Activated CD8-positive, alpha-beta T cell treated with anti-CD3 and anti-CD28 coated beads for 36 hours (primary cell): Measurements from ENCODE around the gene SLA2. TPM values are rescaled to one million over a fixed set of nuclear protein-coding genes. Genes with fewer than 3 reads are reported as not detected.
"Not testable (repeated sequence)": the region's sequence is repeated elsewhere in the genome, so short reads cannot be mapped to it uniquely, and the experiment has no call there.

Experiments
- ATAC-seq: fragments of 200-7000 bp; cut with Tn5 transposase; one replicate; pipeline ENCODE4 v1.10.0; 2021; ENCODE audit warnings: mild to moderate bottlenecking, moderate library complexity
- CTCF ChIA-PET: fragments of 350-600 bp; sonication (Branson Sonifier 250); formaldehyde crosslinking; loops from one replicate; lab custom pipeline; 2021; ENCODE audit warnings: antibody characterized with exemption; lab: Charles Lee
- POLR2A ChIA-PET: fragments of 350-600 bp; sonication (Branson Sonifier 250); formaldehyde crosslinking; loops from one replicate; lab custom pipeline; 2021; ENCODE audit warnings: antibody characterized with exemption; lab: Charles Lee
- DNase-seq: peaks from one replicate; pipeline ENCODE4 v3.0.0-alpha.2; 2020
- H3K27ac Mint-ChIP-seq: one replicate; pipeline ENCODE4 v1.8.0; 2021; ENCODE audit warnings: mild to moderate bottlenecking, mixed read lengths
- H3K27me3 Mint-ChIP-seq: one replicate; pipeline ENCODE4 v1.8.0; 2021; ENCODE audit warnings: mixed read lengths
- H3K36me3 Mint-ChIP-seq: one replicate; pipeline ENCODE4 v1.8.0; 2021; ENCODE audit warnings: low read depth, mixed read lengths
- H3K4me1 Mint-ChIP-seq: one replicate; pipeline ENCODE4 v1.8.0; 2021; ENCODE audit warnings: low read depth, mixed read lengths
- H3K4me3 Mint-ChIP-seq: one replicate; pipeline ENCODE4 v1.8.0; 2021; ENCODE audit warnings: mild to moderate bottlenecking, moderate library complexity, mixed read lengths
- H3K9me3 Mint-ChIP-seq: one replicate; pipeline ENCODE4 v1.8.0; 2021; ENCODE audit warnings: mixed read lengths
- intact Hi-C: fragments of 100-400 bp; cut with micrococcal nuclease; formaldehyde crosslinking; loops from one replicate; pipeline ENCODE4 v1.10.0; 2022
- total RNA-seq, 2 experiments: library from RNA; stranded (reverse); gene quantifications; one replicate each; pipeline ENCODE4 v1.2.3, GENCODE V29; 2021
- TF ChIP-seq, protein P1 (sequence below): fragments of 200-600 bp; IDR thresholded peaks from one replicate; pipeline ENCODE4 v1.8.0; 2022; ENCODE audit warnings: antibody characterized with exemption, mild to moderate bottlenecking

The SLA2 gene
- total RNA-seq, 2 experiments from 2014 or later, result 51.5 to 53.5 TPM

DNA sequence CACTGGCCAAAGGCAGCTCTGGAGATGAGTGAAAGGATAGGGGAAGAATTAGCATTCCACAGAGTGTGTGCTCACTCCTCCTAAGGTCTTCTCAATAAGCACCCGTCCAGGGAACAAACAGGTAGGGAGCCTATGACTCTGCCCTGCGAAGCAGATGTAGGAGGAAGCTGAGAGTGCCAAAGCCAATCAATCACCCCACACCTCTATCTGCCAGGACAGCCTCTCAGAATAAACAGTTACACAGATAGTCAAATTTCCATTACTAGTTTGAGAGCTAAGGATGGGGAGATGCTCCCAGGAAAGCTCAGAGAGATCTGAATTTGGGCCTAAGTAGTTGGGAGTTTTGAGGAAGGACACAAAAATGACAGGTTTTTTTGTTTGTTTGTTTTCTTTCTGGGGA lies 40.5 kb upstream of the SLA2 start:
- ChIA-PET POLR2A (no interaction called here), CTCF (interaction anchor here (1.3 kb wide), 1 partner anchor 122 kb away, joined by 4 read pairs; no protein-coding TSS in a partner anchor)
- TF ChIP-seq, protein P1, sequence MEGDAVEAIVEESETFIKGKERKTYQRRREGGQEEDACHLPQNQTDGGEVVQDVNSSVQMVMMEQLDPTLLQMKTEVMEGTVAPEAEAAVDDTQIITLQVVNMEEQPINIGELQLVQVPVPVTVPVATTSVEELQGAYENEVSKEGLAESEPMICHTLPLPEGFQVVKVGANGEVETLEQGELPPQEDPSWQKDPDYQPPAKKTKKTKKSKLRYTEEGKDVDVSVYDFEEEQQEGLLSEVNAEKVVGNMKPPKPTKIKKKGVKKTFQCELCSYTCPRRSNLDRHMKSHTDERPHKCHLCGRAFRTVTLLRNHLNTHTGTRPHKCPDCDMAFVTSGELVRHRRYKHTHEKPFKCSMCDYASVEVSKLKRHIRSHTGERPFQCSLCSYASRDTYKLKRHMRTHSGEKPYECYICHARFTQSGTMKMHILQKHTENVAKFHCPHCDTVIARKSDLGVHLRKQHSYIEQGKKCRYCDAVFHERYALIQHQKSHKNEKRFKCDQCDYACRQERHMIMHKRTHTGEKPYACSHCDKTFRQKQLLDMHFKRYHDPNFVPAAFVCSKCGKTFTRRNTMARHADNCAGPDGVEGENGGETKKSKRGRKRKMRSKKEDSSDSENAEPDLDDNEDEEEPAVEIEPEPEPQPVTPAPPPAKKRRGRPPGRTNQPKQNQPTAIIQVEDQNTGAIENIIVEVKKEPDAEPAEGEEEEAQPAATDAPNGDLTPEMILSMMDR, result no peak
- Mint-ChIP-seq H3K36me3 (no peaks in the 10 kb centered on the region), H3K27ac (no peak overlapping the region), H3K4me1 (no peaks in the 10 kb centered on the region), H3K4me3 (no peak overlapping the region), H3K9me3 (no peaks in the 10 kb centered on the region), H3K27me3 (no peaks in the 10 kb centered on the region)
- DNase-seq (no peak), ATAC-seq (no peak)
- intact Hi-C loops, result no loop called here

DNA sequence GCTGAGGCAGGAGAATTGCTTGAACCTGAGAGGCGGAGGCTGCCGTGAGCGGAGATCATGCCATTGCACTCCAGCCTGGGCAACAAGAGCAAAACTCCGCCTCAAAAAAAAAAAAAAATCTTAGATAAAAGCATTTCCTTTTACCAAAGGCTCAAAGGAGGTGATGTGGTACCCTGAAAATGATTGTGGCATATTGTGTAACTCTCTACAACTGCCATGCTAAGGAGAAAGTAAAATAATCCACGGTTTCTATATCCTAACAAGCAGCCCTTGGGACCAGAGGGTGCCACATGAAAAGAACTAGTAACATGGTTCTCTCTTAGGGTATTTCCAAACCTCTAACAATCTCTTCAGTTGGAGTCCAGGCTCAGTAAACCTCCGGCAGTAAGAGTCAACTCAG lies 38.8 kb upstream of the SLA2 start:
- H3K27me3 Mint-ChIP-seq, result no peaks in the 10 kb centered on the region
- no peak for ATAC-seq
- H3K27ac Mint-ChIP-seq, result no peak overlapping the region
- no peak overlapping the region for H3K4me3 Mint-ChIP-seq
- ChIA-PET CTCF (no interaction called here), POLR2A (no interaction called here)
- no peaks in the 10 kb centered on the region for H3K9me3 Mint-ChIP-seq
- TF ChIP-seq, protein P1, result no peak
- intact Hi-C loops, result no loop called here
- DNase-seq, result no peak
- no peaks in the 10 kb centered on the region for H3K4me1 Mint-ChIP-seq
- peaks cover 2% of the 10 kb centered on the region for H3K36me3 Mint-ChIP-seq

DNA sequence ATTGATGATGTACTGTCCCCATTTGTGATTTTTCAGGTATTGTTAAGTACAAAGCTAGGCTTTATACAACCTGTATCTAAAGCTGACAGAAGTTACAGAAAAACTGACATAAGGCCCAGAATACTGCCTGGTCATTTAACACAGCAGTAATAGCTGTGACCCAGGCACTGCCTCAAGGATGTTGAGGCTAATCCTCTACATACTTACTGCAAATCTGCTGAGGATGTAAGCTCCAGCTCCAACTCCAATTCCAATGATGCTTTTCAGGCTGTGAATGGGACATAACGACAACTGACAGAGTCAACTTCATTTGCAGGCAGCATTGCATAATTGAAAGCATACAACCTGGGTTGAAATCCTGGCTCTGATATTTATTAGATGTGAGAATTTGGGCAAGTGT lies 36.3 kb upstream of the SLA2 start:
- TF ChIP-seq, protein P1, result no peak
- Mint-ChIP-seq H3K4me3 (no peak overlapping the region), H3K27ac (no peak overlapping the region), H3K4me1 (no peaks in the 10 kb centered on the region), H3K27me3 (no peaks in the 10 kb centered on the region), H3K9me3 (no peaks in the 10 kb centered on the region), H3K36me3 (peaks cover 2% of the 10 kb centered on the region)
- DNase-seq (no peak), ATAC-seq (no peak)
- POLR2A ChIA-PET, result interaction anchor here (1.3 kb wide), 1 partner anchor 16 kb away, joined by 3 read pairs; no protein-coding TSS in a partner anchor
- CTCF ChIA-PET, result interaction anchor here (2.2 kb wide), 1 partner anchor 16 kb away, joined by 9 read pairs; no protein-coding TSS in a partner anchor
- intact Hi-C loops, result no loop called here

DNA sequence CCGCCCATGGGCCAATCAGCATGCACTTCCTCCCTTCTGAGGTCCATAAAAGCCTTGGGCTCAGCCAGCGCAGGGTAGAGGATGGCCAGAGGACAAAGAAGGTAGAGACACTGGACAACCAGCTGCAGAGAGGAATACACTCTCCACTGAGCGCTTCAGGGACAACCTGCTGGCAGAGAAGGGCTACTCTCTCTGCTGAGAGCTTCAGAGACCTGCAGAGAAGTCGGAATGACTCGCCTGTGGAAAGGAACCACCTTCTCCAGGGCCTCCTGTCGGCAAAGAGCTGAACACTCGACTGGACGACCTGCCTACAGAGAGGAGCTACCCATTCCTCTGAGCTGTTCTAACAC lies 31.4 kb upstream of the SLA2 start:
- H3K36me3 Mint-ChIP-seq, result peaks cover 2% of the 10 kb centered on the region
- intact Hi-C loops, result no loop called here
- no peaks in the 10 kb centered on the region for H3K9me3 Mint-ChIP-seq
- H3K27ac Mint-ChIP-seq, result no peak overlapping the region
- DNase-seq (no peak), ATAC-seq (no peak)
- no peaks in the 10 kb centered on the region for H3K27me3 Mint-ChIP-seq
- no peaks in the 10 kb centered on the region for H3K4me1 Mint-ChIP-seq
- H3K4me3 Mint-ChIP-seq, result no peak overlapping the region
- POLR2A ChIA-PET, result interaction anchor here (1.2 kb wide), 1 partner anchor 33 kb away, joined by 3 read pairs; no protein-coding TSS in a partner anchor
- TF ChIP-seq, protein P1, result no peak
- CTCF ChIA-PET, result no interaction called here

DNA sequence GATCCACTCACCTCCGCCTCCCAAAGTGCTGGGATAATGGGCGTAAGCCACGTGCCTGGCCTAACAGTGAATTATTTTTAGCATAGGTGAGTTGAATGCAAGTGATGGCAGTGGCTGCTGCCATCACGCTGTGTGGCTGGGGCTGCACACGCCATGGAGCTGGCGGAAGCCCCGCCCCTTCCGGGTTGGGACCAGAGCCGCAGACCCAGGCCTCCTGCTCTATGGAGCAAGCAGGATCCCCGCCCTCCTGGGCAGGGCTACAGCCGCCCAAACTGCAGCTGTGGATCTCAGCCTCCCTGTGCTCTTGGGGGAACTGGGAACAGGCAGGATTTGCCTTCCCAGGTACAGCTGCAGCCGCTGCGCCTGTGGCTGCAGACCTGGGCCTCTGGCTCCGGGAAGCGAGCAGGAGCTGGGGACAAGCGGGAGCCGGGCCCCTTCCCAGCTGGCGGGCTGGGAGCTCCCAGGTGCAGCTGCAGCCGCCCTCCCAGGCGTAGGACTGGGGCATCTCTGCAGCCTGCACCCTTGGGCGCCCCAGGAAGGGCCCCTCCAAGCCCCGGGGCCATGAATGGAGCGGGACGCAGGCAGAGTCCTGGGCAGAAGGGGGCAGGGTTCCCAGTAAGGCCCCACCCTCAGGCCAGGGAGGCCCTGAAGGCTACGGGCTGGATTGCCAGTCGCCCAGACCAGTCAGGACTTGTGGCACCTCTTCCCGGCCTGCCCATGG lies 30.9 kb upstream of the SLA2 start:
- no peak for DNase-seq
- no peak for ATAC-seq
- Mint-ChIP-seq H3K27ac (no peak overlapping the region), H3K27me3 (no peaks in the 10 kb centered on the region), H3K36me3 (peaks cover 2% of the 10 kb centered on the region), H3K4me3 (no peak overlapping the region), H3K4me1 (no peaks in the 10 kb centered on the region), H3K9me3 (no peaks in the 10 kb centered on the region)
- CTCF ChIA-PET, result no interaction called here
- POLR2A ChIA-PET, result interaction anchor here (1.2 kb wide), 1 partner anchor 33 kb away, joined by 3 read pairs; no protein-coding TSS in a partner anchor
- TF ChIP-seq, protein P1, result no peak
- intact Hi-C loops, result no loop called here

DNA sequence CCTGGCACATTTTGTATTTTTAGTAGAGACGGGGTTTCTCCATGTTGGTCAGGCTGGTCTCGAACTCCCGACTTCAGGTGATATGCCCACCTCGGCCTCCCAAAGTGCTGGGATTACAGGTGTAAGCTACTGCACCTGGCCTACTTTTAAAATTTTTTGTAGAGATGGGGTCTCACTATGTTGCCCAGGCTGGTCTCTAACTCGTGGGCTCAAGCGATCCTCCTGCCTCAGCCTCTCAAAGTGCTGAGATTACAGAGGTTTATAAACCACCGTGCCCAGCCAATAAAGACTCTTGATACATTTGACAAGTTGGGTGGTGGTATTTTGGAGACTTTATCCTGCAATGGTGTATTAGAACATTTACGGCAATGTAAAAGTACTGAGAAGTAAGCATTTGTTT lies 29.5 kb upstream of the SLA2 start:
- H3K4me3 Mint-ChIP-seq, POLR2A ChIA-PET, H3K9me3 Mint-ChIP-seq, intact Hi-C loops, H3K4me1 Mint-ChIP-seq, H3K27me3 Mint-ChIP-seq, H3K36me3 Mint-ChIP-seq, DNase-seq, H3K27ac Mint-ChIP-seq, ATAC-seq, CTCF ChIA-PET: not testable (repeated sequence)
